GM10266 (cell line): ENCODE measurements around the gene OPCML.

Experiments
- DNase-seq: peaks from one replicate; pipeline ENCODE4 v3.0.0; 2012; ENCODE audit errors: extremely low spot score
- CTCF ChIP-seq: IDR thresholded peaks from 2 replicates; pipeline ENCODE4 v1.5.1; 2012; ENCODE audit warnings: mild to moderate bottlenecking, low read depth; ENCODE audit not compliant: control insufficient read depth, insufficient read depth; ENCODE audit errors: missing control alignments

OPCML gene

GRCh38 chr11:133399855-133400625 lies 132.3 kb downstream of the OPCML start:
- DNase-seq, result no peak
- TF ChIP-seq CTCF, result no peak

- DNase-seq, result no peak
- no peak for TF ChIP-seq CTCF
Measured at GRCh38 chr11:133399294-133399693, 133.0 kb downstream of the OPCML start.

DNA sequence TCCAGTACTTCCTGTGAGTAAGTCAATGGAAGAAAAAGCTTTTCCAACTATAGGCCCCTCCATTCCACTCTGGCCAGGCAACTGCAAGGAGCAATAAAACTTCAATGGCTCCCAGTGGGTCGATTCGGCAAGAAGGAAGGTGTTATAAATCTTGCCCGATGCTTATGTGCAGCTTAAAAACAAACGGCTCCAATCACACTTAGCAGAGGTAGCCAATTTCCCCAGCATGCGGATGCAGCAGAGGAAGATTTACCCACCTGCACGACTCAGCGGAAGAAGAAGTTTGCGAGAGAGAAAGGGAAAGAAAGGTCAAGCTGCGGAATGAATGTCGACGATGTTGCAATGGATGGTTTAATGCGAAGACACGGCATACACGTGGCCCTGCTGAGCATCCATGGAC lies 141.5 kb downstream of the OPCML start:
- no peak for DNase-seq
- TF ChIP-seq CTCF, result no peak

DNA sequence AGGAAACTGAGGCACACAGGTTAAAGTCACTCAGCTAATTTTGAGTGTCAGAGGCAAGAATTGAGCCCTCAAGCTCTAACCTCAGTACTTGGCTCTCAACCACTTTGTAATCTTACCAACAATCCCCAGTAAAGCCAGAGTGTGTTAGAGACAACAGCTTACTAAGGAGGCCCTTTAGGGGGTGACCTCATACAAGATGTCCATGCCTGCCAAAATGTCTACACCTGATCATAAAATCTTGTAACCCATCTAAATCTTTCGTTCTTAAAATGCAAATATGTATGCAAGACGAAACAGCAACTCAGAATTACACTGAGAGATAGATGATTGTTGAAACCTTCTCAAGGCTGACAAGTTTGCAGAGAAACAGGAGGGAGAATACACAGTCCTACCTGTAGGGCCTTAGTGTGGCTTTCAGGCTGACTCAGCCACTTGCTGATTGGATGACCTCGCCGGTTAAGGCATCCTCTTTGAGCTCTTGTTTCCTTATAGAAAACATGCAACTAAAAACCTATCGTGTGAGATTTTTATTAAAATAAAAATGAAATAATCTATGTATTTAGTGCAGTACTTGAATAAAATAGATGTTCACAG lies 143.2 kb downstream of the OPCML start:
- no peak for DNase-seq
- no peak for TF ChIP-seq CTCF

GRCh38 chr11:133388260-133388659 lies 144.0 kb downstream of the OPCML start:
- TF ChIP-seq CTCF, result no peak
- no peak for DNase-seq

DNA sequence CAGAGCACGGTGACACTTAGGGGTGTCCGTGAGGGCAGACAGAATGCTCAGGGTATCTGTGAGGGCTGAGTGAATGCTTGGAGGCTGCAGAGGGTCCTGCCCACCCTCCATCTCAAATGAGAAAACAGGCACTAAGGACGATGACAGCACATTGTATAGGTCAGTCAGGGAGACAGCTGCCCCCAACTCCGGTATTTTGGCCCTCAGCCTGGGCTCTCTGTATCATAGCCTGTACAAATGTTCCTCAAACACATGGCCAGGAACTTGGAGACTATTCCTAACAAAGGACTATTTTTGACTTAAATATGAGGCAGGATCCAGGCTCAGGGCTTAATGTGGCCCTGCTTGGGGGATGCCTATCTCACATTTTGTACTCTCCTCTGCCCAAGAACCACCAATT lies 145.4 kb downstream of the OPCML start:
- no peak for TF ChIP-seq CTCF
- no peak for DNase-seq

DNA sequence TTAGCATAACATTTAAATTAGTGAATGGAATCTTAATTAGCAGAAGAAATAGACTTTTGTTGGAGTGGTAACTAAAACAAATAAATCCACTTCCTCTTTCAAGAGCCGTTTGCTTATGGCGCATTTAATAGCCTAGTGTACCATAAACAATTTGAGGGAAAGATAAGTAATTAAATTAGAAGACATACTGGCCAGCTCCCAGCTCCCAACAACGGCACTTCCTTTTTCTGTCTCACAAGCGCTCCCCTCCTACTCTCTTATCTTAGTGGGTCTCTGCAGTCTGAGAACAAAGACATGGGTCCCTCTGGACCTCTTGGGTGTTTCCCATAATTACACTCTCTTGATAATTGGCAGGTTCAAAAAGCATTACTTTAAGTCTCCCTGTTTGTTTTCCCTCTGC lies 146.0 kb downstream of the OPCML start:
- no peak for DNase-seq
- no peak for TF ChIP-seq CTCF
